HG02798 (cell line): ENCODE measurements around the gene DDX41.

Source experiments
- ATAC-seq: cut with Tn5 transposase; IDR thresholded peaks from one replicate; pipeline ENCODE4 v1.9.1; 2021; ENCODE audit warnings: mild to moderate bottlenecking; ENCODE audit not compliant: unreplicated experiment, poor library complexity

The DDX41 gene

GRCh38 chr5:177515580-177515979 is 1.2 kb downstream of the DDX41 start:
- no peak for ATAC-seq

GRCh38 chr5:177514541-177514940 is 2.2 kb downstream of the DDX41 start:
- ATAC-seq: no peak

- no peak for ATAC-seq
These were observed 3.3 kb downstream of the DDX41 start for GRCh38 chr5:177513500-177513899.

- no peak for ATAC-seq
These were observed 3.9 kb downstream of the DDX41 start for GRCh38 chr5:177512736-177513380.

DNA sequence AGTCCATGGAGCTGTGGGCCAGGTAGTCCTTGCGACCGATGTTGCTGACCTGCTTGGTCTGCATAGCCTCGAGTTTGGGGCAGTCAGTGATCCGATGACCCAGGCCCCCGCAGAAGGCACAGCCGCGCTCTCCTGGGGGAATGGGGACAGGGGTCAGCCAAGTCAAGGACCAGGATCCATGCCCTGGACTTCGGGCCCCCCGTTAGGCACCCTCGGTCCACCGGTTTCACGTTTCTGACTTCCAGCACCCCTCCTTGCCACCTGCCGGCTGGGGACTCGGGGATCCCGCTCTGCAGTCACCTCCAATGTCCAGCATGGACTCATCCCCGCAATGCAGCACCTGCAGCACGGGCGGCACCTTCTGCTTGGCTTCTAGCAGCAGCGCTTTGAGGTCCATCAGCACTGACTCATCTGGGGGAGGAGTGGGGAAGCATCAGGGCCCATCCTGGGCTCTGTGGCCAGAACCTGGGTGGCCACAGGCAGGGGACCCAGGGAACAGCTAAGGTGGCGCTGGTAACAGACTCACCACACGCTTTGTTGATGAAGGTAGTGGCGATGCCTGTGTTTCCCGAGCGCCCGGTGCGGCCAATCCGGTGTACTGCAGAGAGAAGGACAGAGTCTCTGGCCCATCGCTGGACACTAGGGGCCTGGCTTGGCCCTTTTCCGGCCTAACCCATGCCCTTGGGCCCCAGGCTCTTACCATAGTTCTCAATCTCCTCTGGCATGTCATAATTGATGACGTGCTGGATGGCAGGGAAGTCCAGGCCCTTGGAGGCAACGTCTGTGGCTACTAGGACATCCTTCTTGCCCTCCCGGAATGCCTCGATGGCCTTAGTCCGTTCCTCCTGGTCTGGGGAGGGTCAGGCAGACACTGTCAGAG is 4.7 kb downstream of the DDX41 start:
- ATAC-seq: no peak

DNA sequence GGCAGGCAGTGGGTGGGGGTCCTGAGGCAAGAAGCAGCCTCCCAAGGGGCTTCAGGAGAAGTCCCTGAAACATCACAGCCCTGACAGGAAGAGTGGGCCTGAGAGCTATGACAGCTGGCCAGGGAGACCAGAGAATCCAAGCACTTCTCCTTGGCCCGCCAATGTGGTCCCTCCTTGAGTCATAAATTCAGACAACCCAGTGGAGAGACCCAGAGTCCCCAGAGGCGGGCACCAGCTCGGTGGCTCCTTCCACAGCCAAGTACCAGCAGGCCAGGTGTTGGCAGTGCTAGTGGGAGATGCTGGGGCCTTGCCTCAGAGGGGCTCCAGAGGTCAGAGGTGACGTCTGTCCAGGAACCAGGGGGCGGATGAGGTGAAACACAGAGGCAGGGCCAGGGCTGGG is 5.6 kb downstream of the DDX41 start:
- no peak for ATAC-seq

DNA sequence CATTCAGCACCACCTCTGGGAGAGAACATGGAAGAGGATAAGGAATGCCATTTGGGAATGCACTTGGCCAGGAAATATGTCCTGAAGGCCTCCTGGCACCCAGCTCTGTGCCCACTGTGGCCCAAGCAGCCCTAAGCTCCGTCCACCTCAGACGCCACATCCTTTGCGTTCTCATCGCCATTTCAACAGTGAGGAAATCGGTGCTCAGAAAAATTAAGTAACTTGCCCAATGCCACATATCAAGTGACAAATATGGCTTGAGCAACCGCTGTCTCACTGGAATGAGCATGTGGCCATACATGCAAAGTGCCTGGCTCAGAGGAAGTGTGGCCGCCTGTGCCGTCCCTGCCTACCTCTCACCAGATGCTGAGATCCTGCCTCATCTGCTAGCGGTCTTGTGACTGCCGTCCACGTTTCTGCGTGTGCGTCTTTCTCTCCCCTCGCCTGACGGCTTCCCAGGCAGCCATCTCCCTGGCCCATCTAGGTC is 6.2 kb downstream of the DDX41 start:
- peak; percentile 34 for ATAC-seq

DNA sequence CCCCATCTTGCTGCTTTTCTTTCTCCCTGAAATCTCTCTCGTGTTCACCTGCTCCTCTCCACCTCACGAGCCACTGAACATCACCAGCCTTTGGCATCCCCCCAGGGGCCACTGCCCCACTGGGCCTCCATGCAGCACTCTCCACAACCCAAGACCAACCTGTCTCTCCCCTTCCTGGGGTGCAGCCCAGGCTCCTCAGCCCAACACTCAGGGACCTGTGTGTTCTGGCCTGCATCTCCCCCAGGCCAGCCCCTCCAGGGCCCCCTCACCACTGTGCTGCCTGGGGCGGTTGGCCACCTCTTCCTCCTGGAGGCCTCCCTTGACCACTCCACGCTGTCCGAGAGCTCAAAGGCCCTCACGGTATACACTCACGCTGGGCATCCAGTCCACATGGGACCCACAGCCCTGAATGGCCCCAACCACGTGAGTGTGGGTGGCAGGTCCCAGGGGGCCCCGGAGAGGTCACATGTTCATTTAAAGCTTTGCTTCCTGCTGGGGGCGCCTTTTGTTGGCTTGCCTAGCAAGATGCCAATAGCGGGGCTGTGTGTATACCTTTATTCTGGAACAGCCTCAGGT is 6.7 kb downstream of the DDX41 start:
- peak; percentile 47 for ATAC-seq

DNA sequence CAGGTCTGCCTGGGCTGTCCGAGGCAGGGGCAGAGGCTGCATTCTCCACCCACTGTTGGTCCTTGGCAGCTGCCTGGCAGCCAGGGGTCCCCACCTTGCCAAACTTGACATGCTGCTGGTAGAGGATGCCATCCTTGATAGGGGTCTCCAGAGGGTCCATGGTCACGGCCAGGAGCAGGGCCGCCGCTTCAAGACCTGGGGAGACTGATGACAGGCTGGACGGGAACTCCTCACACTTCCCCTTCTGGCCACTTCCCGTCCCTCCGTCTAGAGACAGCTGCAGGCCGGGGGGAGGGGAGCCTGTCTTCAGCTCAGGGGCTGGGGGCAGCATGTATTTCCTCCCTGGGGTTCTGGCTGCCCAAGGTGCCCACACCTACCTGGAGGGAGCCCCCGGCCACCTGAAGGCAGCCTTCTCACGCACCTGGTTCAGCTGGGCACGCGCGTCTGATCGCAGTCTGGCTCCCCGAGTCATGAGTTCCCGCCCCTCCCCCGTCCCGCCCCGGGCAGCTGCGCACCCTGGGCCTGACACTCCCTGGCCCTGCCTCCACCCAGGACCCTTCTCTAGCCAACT is 7.3 kb downstream of the DDX41 start, which contains the start of gene DOK3:
Gene DOK3 (minus strand): TSS at position 446 of the 571 bp plus-strand sequence. CDS start 286 bp downstream, at position 160.
- peak; percentile 30 for ATAC-seq

DNA sequence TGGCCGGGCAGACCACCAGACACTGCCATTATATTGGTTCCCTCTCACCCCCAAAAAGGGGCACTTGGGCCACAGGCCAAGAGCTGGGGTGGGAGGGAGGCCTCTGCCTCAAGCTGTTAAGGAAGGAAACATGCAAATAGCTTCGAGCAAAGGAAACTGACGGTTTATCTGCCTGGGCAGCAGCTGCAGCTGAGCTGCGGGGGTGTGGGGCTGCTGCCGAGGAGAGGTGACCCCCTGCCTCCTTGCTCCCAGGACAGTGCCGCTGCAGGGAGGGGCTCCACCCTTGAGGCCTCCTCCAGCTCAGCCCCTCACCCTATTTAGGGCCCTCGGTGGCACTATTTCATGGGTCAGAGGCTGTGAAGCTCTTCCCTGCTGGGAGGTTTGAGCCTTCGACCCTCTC is 7.9 kb downstream of the DDX41 start:
- ATAC-seq: peak; percentile 31

- ATAC-seq: no peak
These were observed 8.5 kb downstream of the DDX41 start for GRCh38 chr5:177508221-177508611.

DNA sequence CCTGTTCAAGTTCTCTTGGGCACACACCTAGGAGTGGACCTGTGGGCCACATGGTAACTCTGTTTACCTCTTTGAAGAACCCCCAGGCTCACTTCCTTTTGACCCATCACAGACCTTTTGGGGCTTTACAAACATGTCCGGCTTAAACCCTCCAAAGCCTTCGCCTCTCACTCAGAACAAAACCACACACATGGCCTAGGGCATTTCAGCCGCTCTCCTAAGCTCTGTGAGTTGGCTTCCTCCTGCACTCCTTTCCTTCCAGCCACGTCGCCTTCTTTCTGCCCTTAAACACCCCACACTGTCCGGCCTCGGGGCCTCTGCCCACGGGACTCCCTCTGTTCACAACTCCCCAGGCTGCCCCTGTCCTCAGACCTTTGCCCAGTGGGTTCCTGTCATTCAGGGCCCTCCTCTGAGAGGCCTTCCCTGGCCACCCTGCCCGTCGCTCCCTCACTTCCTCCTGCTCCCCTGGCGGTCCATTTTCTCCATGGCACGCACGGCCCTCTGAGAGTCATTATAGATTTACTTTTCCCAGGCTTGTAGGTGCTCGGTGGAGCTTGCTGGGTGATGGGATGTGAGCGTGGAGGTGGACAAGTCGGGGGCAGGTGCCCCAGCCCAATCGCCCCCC is 9.1 kb downstream of the DDX41 start:
- ATAC-seq: no peak

- ATAC-seq: no peak
These were observed 9.6 kb downstream of the DDX41 start for GRCh38 chr5:177507165-177507564.

DNA sequence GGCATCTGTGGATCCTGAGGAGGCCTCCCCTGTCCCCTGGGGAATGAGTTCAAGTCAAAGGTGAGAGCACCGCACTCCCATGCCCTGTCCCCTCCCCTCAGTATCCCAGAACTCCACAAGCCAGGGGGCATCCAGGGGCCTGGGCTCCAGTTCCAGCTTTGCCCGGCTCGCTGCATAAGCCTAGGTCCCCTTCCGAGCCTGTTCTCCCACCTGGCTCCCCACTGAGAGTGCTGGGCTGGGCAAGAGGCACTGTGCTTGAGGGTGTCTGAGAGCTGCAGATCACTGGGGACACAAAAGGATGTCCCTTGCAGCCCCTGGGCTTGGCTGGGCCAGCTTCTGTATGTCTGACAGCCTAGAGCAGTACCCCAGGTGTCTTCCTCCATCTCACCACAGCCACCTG is 11.7 kb downstream of the DDX41 start:
- no peak for ATAC-seq

- no peak for ATAC-seq
These were observed 12.4 kb downstream of the DDX41 start for GRCh38 chr5:177504086-177505056.

DNA sequence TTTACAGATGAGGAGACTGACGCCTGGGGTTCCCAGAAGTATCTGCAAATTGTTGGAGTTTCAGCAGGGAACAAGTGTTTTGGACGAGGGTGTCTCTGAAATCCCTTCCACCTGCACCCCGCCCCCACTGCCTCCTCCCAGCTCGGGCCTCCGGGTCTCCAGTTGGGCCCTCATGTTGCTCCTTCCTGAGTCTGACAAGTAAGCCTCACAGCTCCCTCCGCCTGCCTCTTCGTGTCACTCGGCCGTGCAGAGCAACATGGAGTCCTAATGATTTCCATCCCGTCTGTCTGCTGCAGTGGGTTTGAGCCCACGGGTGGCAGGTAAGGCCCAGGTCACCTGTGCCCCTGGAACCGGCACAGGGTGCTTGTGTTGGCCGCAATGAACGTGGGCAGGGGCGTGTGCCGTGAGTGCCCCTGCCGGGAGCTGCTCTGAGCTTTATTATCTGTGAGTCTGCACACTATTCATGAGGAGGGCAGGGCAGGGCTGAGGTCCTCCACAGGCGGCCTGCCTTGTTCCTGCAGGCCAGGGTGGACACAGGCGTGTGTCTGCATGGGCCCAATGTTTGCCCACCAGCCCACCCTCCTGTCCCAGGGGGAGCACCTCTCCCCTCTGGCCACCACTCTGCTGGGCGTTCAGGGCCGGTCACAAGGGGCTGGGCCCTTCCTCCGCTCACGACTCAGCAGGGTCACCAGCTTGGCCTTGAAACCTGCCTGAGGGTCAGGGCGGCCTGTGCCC is 13.2 kb downstream of the DDX41 start:
- no peak for ATAC-seq

- no peak for ATAC-seq
These were observed 13.9 kb downstream of the DDX41 start for GRCh38 chr5:177502886-177503285.

- no peak for ATAC-seq
These were observed 14.7 kb downstream of the DDX41 start for GRCh38 chr5:177501874-177502678.
